Jurkat, Clone E6-1 (cell line): Measurements from ENCODE around the gene PPP4R1.

ENCODE experiments used
- DNase-seq: peaks from one replicate; pipeline ENCODE4 v3.0.0-alpha.2; 2011; ENCODE audit warnings: low read depth, low spot score
- H3K4me3 ChIP-seq: 2 replicates; pipeline ENCODE4 v1.5.1; 2011; ENCODE audit warnings: mild to moderate bottlenecking, low read length, control low read depth, moderate library complexity

PPP4R1 gene

GRCh38 chr18:9559253-9559652 lies 55.1 kb downstream of the PPP4R1 start:
- DNase-seq: no peak
- no peak overlapping the region for H3K4me3 ChIP-seq

DNA sequence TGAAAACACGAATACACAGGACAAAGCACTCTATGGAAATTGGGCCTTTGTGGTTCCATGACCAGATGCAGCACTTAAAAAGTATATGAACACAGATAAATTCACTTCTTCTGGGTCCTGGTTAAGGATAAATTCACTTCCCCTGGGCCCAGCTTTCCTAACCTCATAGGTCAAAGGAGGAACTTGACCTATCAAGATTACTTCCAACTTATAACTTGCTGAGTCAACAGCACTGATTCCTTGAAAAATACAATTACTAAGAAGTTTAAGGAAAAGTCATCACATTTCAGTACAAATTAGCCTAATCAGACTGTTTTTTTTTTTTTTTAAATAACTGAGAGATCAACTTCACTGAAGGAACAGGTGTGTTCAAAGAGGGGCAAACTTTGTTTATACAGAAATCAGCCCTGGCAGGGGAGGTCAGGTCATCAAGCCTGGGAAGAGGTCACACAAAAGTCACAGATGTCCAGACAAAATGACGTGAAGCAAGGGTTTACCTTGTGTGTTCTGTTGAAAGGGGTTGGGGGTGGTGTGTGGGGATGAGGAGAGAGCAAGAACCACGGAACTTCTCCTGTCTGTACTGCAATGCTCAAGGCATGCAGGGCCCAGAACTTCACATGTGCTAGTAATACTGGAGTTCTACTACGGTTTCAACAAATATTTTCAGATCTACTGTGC lies 55.8 kb downstream of the PPP4R1 start:
- DNase-seq: no peak
- no peak overlapping the region for H3K4me3 ChIP-seq

DNA sequence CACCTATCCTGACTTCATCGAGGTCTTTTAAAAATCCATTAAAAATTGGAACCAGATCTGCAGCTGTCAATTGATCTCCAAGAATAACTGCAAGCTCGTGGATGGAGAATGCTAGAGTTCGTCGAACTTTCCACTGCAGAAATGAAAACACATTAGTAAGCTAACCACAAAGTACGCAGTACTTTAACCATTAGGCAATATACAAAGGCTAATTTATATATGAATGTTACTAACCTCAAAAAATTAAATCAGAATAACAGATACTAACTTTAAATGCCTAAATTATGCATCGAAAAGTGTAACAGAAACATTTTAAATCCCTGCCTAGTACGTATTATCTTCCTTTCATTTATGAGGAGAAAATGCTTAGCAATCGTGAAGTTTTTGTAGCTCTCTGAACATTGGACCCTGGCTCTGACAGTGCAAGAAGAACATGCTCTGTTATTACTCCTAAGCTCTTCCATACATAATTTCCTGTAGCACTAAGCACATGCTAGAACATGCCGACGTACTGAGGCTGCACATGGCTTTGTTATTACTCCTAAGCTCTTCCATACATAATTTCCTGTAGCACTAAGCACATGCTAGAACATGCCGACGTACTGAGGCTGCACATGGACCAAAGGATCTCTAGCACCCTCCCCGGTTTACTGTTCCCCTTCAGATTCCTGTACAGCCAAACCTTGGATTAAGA lies 57.0 kb downstream of the PPP4R1 start:
- DNase-seq: no peak

DNA sequence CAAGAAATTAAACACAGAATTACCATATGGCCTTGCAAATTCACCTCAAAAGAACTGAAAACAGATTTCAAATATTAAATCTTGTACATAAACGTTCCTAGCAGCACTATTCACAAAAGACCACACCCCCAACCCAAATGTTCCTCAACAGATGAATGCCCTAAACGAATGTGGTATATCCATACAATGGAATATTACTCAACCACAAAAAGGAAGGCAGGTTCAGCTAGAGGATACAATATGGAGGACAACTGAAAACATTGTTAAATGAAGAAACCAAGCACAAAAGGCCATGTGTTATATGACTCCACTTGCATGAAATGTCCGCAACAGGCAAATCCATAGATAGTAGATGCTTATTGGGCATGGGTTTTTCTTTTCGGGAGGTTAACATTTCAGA lies 61.7 kb downstream of the PPP4R1 start:
- DNase-seq: no peak
- no peak overlapping the region for H3K4me3 ChIP-seq

More for the DNA sequence above, 57.0 kb downstream of the PPP4R1 start:
- no peak overlapping the region for H3K4me3 ChIP-seq

DNA sequence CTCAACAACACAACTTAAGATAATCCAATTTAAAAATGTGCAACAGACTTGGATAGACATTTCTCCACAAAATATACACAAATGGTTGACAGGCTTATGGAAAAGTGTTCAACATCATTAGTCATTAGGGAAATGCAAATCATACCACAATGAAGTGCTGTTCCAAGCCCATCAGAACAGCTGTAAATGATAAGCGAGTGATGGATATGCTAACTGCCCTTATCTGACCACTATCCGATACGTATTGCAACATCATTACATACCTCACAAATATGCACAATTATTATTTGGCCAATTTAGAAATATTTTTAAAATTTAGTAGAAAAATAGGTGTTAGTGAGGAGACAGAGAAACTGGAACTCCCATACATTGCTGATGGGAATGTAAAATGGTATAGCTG lies 62.2 kb downstream of the PPP4R1 start:
- H3K4me3 ChIP-seq: no peak overlapping the region
- no peak for DNase-seq

DNA sequence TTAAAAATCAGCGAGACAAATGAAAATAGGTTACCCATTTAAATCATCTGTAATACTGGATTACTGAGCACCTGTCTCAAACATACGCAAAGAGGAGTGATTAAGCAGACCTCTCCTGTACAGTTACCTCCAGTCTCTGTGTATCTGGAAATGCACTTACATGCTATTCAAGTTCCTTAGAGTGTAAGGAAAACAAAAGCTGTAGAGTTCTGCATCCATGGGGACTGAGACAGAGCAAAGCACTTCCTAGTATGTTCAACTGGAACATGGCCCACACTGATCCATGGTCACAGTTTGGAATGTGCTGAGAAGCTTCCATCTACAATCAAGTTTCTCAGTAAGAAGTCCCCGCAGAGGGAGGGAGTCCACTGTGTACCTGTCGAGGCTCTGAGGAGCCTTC lies 63.9 kb downstream of the PPP4R1 start:
- no peak for DNase-seq

GRCh38 chr18:9549405-9549804 lies 65.0 kb downstream of the PPP4R1 start:
- no peak for DNase-seq
- H3K4me3 ChIP-seq: no peak overlapping the region

More for the DNA sequence above, 63.9 kb downstream of the PPP4R1 start:
- H3K4me3 ChIP-seq: no peak overlapping the region

DNA sequence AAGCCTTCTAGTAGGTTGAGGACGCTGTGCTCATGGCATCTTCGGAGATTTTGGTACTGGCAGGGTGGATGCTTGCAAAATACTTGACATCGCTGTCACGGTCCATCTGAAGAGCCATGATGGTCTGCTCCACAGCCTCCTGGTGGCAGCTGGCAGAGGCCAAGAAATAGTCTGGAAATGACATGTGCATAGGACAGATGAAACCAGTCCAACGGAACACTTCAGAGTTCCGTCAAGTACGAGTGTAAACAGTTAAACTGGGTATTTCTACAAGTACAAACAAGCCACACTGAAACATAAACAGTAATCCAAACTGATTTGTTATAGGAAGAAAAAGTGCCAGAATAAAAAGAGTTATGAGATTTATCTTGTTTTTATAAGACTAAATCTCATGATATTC lies 66.6 kb downstream of the PPP4R1 start:
- DNase-seq: no peak
- H3K4me3 ChIP-seq: no peak overlapping the region

DNA sequence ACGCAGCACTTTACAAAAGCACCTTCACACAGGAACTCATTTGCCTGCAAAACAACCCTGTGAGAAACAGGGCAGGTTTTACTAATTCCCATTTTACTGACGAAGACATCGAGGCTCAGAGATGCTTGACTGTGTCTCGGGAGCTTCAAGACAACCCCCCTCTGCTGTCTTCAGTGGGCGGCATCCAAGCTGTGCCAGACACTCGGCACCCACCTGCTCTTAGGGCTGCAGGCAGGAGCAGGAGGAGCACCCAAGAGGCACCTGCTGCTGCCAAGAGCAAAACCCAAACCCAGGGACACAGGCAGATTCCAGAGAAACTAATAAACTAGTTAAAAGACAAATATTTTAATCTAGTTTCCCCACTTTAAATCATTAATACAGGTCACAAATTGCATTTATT lies 67.9 kb downstream of the PPP4R1 start:
- no peak overlapping the region for H3K4me3 ChIP-seq
- no peak for DNase-seq

- no peak for DNase-seq
- H3K4me3 ChIP-seq: no peak overlapping the region
Measured at GRCh38 chr18:9545029-9545428, 69.3 kb downstream of the PPP4R1 start.

- DNase-seq: no peak
- no peak overlapping the region for H3K4me3 ChIP-seq
Measured at GRCh38 chr18:9542924-9543323, 71.4 kb downstream of the PPP4R1 start.

GRCh38 chr18:9539938-9540337 lies 74.4 kb downstream of the PPP4R1 start:
- no peak for DNase-seq

DNA sequence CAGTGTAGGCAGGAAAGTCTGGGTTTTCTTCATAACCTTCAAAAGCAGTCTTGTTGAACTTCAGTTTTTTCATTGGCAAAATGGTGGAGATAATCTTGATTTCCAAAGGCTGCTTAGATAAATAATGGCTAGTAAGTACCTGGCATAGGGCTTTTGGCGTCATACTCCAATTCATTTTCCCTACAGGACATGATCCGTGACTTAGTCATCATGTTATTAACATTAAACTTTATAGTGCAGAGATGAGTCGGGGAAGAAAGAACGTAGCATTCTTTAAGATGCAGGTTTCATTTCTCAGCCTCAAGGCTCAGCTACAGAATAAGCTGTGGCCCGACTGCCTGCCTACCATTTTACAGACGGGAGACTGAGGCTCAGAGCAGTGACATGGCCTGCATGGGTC lies 75.1 kb downstream of the PPP4R1 start:
- no peak overlapping the region for H3K4me3 ChIP-seq
- DNase-seq: no peak

More at GRCh38 chr18:9539938-9540337, 74.4 kb downstream of the PPP4R1 start:
- H3K4me3 ChIP-seq: no peak overlapping the region

DNA sequence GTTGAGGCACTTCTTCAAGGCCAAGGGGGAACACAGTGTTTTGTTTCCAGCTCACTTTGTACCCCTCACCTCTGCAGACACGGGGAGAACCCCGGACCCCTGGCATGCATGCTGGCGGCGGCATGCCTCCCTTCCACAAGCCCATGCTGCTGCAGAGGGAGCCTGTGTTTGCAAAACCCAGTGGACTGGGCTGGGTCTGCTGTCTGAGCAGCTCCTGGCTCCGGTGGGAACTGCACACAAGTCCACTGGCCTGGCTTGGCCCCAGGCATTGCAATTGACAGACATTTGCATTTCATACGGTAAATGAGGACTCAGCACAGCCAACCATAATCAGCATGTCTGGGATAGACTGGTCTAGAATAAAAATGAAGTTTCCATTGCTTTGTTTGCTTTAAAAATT lies 76.7 kb downstream of the PPP4R1 start:
- DNase-seq: no peak

GRCh38 chr18:9536354-9537152 lies 77.8 kb downstream of the PPP4R1 start:
- DNase-seq: no peak

More for the DNA sequence above, 76.7 kb downstream of the PPP4R1 start:
- no peak overlapping the region for H3K4me3 ChIP-seq

GRCh38 chr18:9535430-9535991 lies 78.8 kb downstream of the PPP4R1 start:
- H3K4me3 ChIP-seq: no peak overlapping the region
- DNase-seq: no peak

More at GRCh38 chr18:9536354-9537152, 77.8 kb downstream of the PPP4R1 start:
- no peak overlapping the region for H3K4me3 ChIP-seq

DNA sequence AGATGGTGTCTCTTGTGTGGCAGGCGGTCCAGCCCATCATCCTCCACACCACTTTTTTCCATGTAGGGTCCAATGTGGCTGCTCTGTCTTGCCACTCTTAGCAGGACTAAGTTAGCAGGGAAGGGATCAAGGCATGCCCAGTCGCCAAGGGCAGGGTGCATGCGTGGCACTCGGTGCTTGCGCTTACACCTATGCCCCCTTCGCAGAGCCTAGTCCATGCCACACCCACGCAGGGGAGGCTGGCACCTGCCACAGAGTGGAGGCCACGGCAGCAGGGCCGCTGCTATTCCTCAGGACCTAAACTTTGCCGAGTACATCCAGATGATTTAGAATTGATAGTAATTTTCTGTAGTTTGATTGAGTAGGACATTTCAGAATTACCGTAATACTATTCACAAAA lies 79.5 kb downstream of the PPP4R1 start:
- DNase-seq: no peak
- no peak overlapping the region for H3K4me3 ChIP-seq

DNA sequence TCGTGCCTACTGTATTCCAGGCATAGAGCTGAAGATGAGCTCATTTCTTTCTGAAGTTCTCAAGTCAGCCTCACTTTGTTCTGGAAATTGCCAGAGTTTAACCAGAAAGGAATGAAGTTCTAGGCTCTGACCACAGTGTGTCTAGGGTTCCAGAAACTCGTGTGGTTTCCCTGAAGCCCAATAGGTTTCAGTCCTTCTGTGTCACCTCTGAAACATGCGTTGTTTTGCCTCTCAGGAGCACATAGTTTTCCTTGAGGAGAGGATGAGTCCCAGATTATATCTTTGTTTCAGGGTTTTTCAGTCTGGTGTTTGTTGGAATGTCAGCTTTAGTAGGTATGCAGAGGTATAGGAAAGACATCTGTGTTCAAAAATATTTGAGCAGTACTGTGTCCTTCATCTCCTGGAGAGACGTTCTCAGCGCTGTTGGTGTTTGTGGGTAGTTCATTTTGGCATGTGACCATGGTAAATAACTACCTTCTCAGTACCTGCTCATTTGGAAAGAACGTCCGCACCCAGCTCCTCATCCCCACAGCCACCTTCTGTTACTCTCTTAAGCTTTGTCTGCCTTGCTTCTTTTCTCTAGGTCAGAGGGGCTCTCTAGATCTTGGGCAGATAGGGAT lies 82.5 kb downstream of the PPP4R1 start:
- no peak overlapping the region for H3K4me3 ChIP-seq
- no peak for DNase-seq

- DNase-seq: no peak
- no peak overlapping the region for H3K4me3 ChIP-seq
Measured at GRCh38 chr18:9530226-9531009, 83.9 kb downstream of the PPP4R1 start.
